GM18868 (cell line): Measurements from ENCODE around the gene ZSWIM6.

Source experiments
- ATAC-seq: cut with Tn5 transposase; IDR thresholded peaks from one replicate; pipeline ENCODE4 v1.9.1; 2021; ENCODE audit warnings: mild to moderate bottlenecking, moderate library complexity; ENCODE audit not compliant: unreplicated experiment

ZSWIM6 gene

DNA sequence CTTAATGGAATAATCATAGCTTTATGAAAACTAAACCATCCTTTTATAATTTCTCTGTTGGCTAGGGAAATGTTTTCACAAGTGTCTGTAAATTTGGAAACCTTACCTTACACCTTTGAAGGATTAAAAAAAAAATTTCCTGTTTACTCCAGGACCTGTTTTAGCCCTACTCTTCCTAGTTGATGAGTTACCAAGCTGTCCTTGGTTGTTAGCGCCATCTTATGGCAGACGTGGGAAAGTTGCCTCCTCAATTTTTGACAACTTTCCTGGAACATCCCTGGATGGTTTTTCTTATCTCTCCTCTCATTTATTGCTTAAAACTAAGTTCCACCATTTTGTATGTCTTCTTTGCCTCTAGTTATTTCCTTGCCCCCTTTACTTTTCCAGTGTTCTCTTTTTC, 25.7 kb downstream of the ZSWIM6 start:
- no peak for ATAC-seq

DNA sequence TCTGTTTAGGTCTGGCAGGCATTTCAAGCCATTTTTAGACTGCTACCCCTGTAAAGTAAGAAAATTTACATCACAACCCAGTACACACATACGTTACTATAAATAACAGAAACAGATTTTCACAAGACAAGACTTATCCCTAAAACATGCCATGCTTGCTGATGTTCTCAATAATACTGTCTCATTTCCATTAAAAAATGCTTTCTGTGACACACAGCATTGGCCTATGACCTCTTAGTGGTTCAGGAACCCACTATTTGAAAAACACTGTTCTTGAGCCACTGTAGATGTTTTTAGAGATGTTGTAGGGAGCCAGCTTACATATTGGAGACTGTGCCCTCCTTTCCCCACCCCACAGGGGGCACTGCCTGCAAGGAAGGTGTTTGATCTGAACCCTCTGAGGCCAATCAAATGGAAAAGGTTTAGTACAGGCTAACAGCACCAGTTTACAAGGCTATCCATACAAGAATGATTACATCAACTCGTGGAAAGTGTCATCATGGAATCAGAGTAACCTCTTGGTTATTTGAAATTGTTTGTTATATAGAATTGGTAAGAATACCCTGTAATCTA, 30.8 kb downstream of the ZSWIM6 start:
- no peak for ATAC-seq

DNA sequence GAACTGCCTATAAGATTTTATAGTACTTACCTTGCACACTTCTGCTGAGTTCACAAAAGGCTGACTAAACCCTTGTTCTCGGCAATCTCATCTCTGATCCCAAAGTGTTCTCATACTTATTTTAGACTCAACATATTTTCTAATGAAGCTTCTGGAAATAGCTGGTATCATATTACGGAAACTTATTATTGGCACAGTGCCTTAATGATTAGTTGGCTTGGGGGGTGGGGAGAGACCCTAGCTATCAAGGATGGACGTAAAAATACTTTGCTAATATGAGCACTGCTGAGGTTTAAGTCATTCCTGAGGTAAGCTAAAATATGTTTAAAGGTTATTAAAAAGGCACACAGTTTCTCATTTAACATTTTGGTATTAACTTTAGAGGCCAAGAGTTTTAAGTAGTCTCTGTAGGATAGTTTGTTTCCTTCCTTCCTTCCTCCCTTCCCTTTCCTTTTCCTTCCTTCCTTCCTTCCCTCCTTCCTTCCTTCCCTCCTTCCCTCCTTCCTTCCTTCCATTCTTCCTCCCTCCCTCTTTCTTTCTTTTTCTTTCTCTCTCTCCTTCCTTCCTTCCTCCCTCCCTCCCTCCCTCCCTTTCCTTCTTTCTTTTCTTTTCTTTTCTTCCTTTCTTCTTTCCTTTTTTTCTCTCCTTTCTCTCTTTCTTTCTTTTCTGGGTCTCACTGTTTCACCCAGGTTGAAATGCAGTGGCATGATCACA, 31.5 kb downstream of the ZSWIM6 start:
- no peak for ATAC-seq

DNA sequence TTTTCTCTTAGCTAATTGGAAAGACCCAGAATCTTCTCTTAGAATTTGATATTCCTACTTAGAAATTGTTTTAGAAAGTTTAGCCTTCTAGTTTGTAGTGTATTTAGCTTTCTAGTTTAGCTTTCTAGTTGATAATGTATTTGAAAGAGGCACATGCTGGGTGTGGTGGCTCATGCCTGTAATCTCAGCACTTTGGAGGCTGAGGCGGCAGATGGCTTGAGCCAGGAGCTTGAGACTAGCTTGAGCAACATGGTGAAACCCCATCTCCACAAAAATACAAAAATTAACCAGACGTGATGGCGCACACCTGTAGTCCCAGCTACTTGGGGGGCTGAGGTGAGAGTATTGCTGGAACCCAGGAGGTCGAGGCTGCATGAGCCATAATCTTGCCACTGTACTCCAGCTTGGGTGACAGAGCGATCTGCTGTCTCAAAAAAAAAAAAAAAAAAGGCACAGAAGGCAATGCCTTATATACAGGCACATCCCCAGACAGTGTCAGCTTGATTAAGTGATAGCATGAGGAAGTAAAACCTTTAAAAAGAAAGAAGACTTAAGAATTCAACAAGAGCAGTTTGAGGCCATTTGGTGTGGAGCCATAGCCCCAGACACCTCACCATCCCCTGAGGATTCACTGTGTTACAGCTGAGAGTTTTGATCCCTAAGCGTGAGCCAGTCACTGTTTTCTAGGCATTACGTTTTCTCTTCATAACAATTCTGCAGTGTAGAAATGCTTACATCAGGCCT, 34.6 kb downstream of the ZSWIM6 start:
- ATAC-seq, result no peak

DNA sequence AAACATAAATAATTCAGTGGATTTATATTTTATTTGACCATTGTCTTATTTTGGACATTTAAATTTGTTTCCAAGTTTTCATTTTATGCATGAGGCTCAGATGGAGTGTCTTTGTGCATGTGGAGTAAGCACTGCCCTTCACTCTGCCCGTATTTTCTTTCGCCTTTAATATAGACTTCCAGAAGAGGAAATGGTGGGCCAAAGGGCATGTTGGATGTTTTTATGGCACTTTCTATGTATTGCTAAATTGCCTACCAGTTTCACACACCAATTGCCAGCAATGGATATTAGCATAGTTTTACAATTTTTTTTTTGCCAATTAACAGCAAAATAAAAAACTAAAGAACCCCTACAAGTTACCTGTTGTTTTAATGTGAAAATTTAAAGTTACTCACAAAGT, 38.4 kb downstream of the ZSWIM6 start:
- ATAC-seq, result no peak

DNA sequence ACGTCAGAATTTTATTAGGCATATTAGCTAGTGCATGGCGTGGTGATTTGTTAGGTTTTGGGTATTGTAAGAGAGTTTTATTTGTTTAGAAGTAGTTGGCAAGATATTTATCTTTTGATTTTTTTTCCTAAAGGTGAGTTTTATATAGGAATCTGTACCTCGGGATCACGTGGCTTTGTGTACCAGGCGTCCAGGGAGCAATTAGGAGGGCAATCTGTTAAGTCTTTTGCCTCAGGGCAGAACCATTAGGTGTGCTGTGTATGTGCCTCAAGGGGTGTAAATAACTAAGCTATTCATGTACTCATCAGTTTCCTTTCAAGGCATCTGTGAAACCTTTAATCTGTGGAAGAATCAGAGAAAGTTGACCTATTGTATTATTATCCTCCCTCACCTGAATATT, 39.4 kb downstream of the ZSWIM6 start:
- no peak for ATAC-seq

DNA sequence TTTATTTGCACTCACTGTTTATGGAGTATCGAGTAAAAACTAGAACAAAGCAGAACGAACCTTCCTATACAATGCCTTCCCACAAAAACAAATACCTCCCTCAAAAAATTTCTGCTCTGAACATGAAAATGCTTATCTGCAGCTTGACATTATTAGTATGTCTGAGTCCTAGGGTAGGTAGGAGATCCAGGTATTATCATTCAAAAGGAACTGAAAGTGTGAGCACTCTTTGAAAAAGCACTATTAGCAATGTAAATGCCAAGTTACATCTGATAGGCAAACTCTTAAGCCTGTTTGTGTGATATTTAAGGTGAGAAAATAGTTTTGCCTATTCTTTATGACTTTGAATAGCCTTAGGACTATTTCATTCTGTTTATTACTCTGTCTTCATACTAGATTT, 47.6 kb downstream of the ZSWIM6 start:
- ATAC-seq, result no peak

DNA sequence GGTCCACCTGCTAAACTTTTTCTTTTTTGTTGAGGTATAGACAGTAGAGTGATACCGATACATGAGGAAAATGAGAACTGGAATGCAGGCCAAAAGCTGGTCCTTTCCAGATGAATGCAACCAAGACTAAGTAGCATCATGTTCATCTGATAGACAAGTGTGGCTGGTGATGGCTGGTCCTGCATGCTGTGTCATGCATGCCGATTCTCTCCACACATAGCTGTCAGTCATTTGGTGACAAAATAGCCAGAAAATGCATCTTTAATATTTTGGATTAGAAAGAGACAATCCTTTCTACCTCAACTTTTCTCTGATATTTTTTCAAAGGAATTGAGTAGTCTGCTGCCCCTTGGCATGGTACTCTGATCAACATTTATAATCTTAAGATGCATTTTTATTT, 49.9 kb downstream of the ZSWIM6 start:
- ATAC-seq, result no peak

DNA sequence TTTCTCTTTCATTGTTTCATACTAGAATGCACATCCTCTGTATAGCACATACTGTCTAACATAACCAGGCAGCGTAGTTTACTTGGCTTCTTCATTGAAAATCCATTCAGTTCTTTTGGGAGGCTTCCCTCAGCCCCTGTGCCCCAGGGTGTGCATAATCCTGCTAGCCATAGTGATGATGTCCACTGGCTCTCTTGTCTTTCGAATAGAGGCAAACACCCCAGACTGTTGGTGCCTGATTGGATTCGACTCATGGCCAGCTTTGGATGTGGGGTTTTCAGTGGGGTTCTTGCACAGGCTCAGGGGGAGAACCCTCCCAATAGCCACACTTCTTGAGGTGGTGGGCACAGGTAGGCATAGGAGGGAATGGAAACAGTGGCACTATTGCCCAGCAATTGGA, 53.6 kb downstream of the ZSWIM6 start:
- ATAC-seq, result no peak

DNA sequence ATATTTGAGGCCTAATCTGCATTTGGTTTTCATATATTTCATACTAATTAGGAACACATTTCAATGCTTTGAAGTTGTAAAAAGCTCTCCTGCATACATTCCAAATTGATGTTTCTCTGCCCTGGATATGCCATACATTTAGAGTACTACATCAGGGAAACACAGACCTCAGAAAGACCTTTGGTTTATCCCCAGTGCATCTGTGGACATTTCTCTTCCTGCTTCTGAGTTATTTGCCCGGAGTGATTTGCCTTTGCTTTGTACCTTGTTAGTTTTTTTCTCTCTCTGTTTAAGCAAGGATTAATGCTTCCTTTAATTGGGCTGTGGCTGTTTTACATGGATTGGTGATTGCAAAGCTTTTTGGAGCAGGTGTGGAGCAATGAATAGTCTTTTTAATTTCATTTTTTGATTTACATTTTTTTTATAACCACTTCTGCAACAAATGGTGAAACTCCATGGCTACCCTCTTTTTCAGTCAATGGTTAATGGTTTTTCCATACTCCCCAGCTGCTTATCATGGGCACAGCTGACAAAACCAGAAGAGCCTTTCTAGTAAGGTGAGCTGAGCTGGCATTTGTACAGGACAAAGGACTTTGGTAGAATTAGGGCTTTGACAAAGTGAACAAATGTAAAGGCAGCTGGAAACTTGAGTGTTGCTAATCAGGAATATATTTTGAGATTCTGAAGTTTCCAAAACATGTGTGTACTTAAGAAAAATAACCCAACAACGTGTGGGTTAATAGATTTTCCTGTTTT, 54.2 kb downstream of the ZSWIM6 start:
- ATAC-seq, result no peak

DNA sequence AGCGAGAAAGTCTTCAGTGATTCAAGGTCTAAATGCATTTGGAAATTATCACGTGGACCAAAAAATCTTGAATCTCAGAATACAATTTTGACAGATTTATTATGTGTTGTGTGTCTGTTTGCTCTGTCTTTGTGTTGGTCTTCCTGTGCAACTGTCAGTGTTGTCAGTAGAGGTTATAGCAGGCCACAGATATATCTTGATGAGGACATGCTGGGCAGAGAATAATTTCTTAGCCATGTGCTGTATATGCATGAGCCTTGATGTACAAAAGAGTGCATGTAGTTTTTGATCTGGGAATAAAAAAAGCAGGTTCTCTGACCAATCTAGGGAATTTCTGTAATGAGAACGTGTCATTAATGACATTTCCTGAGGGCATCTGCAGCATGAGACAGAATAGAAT, 57.6 kb downstream of the ZSWIM6 start:
- ATAC-seq, result no peak

DNA sequence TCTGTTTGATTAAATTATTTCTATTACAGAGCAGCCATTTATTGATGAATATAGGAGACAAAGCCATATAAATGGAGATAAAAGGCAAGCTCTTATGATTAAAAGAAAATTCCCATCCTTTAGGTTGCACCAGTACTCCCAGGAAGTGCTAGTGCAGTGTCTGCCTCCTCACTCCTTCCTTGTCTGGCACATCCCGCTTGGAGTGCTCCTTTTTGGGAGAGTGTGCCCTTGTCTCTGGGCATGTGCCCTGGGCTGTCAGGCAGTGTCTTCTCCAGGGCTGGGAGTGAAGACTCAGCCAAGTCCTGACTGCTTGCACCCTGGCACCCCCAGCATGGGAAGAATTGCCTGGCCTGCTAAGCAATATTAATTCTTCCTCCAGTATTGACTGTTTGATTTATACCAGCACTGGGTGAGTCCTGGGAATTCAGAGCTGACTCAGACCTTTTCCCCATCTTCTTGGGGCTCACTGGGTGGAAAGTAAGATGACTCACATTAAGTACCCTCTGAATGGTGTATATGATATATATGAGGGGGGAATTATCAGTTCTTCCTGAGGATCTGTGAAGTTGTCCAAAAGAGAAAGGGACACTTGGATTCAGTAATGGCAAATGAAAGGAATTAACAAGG, 62.1 kb downstream of the ZSWIM6 start:
- ATAC-seq, result no peak

DNA sequence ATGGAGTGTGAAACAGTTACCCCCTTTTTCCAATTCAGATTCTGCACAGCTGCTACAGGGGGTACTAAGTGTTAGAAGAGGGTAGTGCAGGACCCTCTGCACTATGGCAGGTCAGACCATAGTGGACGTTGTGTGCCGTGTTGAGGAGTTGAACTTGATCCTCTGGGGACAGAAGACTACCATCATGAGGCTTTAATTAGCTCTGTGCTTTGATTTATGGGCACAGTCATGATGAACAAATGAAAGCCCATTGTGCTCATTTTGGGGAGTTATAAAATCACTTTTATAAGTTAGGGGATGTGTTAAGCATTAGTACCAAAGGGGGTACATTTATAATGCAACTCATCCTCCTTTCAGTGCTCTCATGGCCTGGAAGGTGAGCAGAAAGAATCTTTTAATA, 62.7 kb downstream of the ZSWIM6 start:
- no peak for ATAC-seq

DNA sequence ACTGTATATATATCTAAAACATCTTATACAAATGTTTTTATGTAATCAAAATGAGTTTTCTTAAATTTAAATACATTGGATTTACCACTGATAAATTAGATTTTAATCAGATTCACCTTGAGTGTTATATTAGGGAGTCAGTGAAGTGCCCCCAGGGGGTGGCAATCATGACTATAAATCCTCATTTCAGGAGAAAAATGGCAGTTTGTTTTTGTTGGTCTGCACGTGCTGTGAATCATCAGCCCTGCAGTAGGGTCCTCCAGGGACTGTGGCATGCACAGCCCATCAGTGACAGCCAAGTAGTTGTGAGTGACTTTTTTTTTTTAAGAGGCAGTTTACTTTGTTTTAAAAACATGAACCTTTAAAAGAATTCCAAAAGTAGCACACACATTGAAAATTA, 65.2 kb downstream of the ZSWIM6 start:
- no peak for ATAC-seq

DNA sequence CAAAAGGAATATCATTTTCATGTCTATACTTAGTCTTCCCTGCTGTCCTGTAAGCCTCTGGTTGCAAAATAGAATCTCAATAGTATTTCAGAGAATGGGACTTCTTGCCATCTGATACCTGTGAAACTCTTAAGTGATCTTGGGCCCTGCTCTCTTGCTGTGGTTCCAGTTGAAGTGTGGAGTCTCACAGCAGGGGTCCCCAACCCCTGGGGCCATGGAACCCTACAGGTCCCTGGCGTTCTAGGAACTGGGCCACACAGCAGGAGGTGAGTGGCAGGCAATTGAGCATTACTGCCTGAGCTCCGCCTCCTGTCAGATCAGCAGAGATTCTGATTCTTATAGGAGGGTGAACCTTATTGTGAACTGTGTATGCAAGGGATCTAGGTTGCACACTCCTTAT, 65.9 kb downstream of the ZSWIM6 start:
- no peak for ATAC-seq

DNA sequence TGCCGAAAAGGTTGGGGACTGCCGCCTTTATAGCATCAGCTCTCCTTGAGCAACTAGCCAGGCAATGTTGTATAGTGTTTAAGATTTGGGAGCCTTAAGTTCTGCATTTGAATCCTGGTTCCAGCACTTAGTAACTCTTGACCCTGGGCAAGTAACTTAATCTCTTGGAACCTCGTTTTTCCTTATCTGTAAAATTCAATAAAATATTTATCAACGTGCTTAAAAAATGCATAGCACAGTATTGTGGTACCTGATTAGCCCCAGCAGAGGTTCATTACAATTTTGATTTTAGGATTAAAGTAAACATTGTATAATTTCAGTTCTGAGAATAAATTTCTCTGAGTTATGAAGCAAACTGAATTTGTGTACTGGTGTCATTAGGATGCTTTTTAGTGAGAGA, 66.4 kb downstream of the ZSWIM6 start:
- ATAC-seq, result no peak

DNA sequence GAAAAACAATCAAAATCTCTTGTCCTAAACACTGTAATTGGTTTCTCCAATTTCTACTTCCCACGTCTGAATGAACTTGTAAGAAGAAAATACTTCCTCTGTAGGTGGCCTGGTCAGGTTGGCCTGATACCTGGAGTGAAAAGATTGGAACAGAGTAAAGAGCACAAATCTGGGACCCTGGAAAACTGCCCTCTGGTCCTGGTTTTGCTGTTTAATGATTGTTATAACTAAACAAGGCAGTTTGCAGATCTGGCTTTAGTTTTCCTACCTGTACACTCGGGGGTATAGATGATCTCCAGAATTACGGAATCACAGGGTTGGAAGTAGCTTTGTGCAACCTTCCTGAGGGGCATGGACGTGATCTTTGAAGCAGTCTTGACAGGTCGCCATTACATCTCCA, 67.6 kb downstream of the ZSWIM6 start:
- ATAC-seq, result no peak

DNA sequence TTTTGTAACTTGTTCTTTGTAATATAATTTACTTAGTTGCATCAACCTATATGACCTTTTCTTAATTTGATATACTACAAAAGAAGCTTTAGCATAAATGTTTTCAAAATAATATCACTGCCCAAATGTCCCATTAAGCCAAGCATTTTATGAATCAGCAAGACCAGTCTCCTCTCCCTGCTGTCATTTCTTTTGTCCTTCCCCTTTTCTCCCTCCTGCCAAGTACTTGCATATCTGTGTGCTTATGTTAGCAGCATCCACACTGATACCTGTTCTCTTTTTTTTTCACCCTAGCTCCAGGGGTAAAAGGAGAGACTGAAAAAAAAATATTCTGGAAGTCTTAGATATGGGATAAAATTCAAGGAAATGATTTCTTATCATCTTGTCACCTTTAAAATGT, 69.7 kb downstream of the ZSWIM6 start:
- ATAC-seq, result no peak

DNA sequence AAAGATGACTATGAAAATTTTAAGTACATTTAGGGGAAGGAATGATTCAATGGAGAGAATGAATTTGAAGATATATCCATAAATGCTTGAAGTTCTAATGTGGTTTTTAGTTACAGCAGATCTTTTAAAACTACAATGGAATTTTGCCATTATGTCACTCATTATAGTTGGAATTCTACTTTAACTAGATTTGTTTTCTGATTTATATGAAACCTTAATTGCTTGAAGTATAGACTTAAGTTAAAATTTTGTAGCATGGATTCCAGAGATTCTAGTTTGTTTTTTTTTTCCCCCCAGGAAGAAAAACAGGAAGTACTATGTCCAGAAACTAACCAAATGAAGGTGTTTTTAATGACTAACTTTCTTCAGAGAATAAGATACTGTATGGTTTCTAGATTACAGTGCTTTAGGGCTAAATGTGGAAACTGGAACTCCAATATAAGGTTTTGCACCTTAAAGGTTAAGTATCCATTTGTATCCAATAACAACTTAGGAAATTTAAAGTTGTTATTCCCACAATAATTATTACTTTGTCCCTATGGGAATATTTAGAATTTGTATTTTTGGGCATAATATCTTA, 70.3 kb downstream of the ZSWIM6 start:
- ATAC-seq, result no peak

DNA sequence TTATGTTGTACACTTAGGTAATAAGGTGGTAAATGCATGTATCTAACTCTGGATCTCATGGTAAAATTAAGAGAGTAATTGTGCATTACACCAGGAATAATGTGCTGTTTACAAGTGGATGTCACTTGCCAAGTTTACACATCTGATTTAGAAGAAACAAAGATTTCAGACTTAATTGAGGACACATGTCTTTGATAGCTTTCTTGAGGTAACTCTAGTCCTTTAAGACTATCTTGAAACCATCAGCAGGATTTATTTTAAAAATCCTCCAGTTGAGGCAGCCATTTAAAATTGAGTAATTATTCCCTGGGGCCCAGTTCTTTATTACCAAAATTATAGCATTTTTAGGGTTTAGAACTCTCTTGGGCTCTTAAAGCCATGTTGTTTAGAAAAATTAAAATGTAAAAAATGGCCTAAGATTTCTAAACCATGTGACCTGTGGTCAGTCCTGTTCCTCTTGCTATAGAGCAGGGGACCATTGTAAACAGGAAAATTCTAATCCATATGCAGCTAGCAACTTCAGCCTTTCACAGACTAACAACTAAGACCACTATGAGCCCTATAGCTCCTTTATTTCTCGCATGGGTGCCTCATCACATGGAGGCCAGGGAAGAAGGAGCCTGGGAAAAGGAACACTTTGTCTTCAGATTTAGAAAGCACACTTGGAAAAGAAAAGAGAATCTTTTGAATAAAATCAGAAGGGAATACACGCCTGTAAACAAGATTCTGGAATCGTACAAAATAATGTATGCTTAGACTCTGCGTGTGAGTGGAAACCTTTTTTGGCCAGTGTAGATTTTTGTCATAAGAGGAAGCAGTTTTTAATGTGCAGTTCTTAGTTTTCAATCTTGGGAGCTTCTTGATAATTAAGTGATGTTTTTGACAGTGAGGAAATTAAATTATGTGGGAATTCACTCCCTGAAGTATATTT, 71.2 kb downstream of the ZSWIM6 start:
- no peak for ATAC-seq
